A549 (cell line): ENCODE data around the gene PLAC8. TPM values are rescaled to one million over a fixed set of nuclear protein-coding genes. Genes with fewer than 3 reads are reported as not detected.

Source experiments
- ATAC-seq, 2 experiments: fragments of 200-7000 bp in 1 of 2; fragments of >200 bp in 1 of 2; cut with Nextera tagmentation in 1 of 2; cut with Tn5 transposase in 1 of 2; 3 replicates each; pipeline versions ENCODE4 v1.8.0 to v1.9.1; 2018 to 2020; ENCODE audit warnings: mild to moderate bottlenecking in 1 of 2, moderate library complexity in 1 of 2
- CTCF ChIA-PET: fragments of 300-600 bp; sonication (Branson Sonifier 250); formaldehyde crosslinking; extraction: SDS; loops from one replicate; lab custom pipeline; 2021; ENCODE audit warnings: antibody characterized with exemption, inconsistent platforms; lab: Yijun Ruan, JAX
- POLR2A ChIA-PET: fragments of 350-600 bp; formaldehyde crosslinking; extraction: SDS; loops from one replicate; lab custom pipeline; 2021; ENCODE audit warnings: antibody characterized with exemption, inconsistent platforms; lab: Yijun Ruan, JAX
- DNase-seq, 2 experiments: peaks; one replicate each; pipeline versions ENCODE4 v3.0.0 to v3.0.0-alpha.2; 2011 to 2016; ENCODE audit warnings: low read depth in 1 of 2, low spot score in 1 of 2
- FAIRE-seq: peaks from 2 replicates; lab custom pipeline; 2011; peaks lifted over from hg19 to GRCh38; lab: Jason Lieb, UNC
- H3K27ac ChIP-seq, 2 experiments: fragments of >200 bp; sonication (Bioruptor Twin); formaldehyde crosslinking; 3 replicates each; pipeline ENCODE4 v1.5.1; 2016 to 2017
- H3K4me1 ChIP-seq: fragments of >200 bp; sonication (Bioruptor Twin); formaldehyde crosslinking; 3 replicates; pipeline ENCODE4 v1.6.1; 2016
- H3K4me2 ChIP-seq: fragments of >200 bp; sonication (Bioruptor Twin); formaldehyde crosslinking; 3 replicates; pipeline ENCODE4 v1.6.1; 2016
- H3K4me3 ChIP-seq: fragments of >200 bp; sonication (Bioruptor Twin); formaldehyde crosslinking; 3 replicates; pipeline ENCODE4 v1.5.1; 2016
- H3K9me3 ChIP-seq: fragments of >200 bp; sonication (Bioruptor Twin); formaldehyde crosslinking; 3 replicates; pipeline ENCODE4 v1.6.1; 2016
- CBX2 ChIP-seq: fragments of 200-600 bp; sonication (generic); IDR thresholded peaks from 2 replicates; pipeline ENCODE4 v1.6.1; 2016; ENCODE audit warnings: low read depth, mild to moderate bottlenecking, borderline replicate concordance
- CEBPB ChIP-seq, 2 experiments: fragments of >200 bp in 1 of 2; sonication (Bioruptor Twin) in 1 of 2; formaldehyde crosslinking in 1 of 2; IDR thresholded peaks; 2 replicates each; pipeline ENCODE4 v1.6.1; 2012 to 2016
- CHD4 ChIP-seq: fragments of 200-600 bp; sonication (generic); IDR thresholded peaks from 2 replicates; pipeline ENCODE4 v1.6.1; 2016; ENCODE audit warnings: antibody characterized with exemption, mild to moderate bottlenecking, borderline replicate concordance
- EHF ChIP-seq: fragments of 250-450 bp; sonication (Bioruptor Pico); IDR thresholded peaks from 2 replicates; pipeline ENCODE4 v1.5.0; 2020; ENCODE audit warnings: mild to moderate bottlenecking
- ESRRA ChIP-seq: fragments of 150-350 bp; IDR thresholded peaks from 2 replicates; pipeline ENCODE4 v1.6.1; 2014; ENCODE audit warnings: mild to moderate bottlenecking, low read length, borderline replicate concordance
- FOSB ChIP-seq: fragments of 250-450 bp; sonication (Bioruptor Pico); IDR thresholded peaks from 2 replicates; pipeline ENCODE4 v1.5.0; 2020; ENCODE audit warnings: mild to moderate bottlenecking, moderate library complexity
- FOSL2 ChIP-seq, 2 experiments: fragments of 450-650 bp in 1 of 2; fragments of >200 bp in 1 of 2; sonication (Bioruptor Twin) in 1 of 2; formaldehyde crosslinking; IDR thresholded peaks; 2 replicates each; pipeline versions ENCODE4 v1.5.0 to v1.6.1; 2016 to 2020; ENCODE audit warnings: mild to moderate bottlenecking in 1 of 2, moderate library complexity in 1 of 2
- FOXS1 ChIP-seq: fragments of 250-450 bp; sonication (Bioruptor Pico); IDR thresholded peaks from 2 replicates; pipeline ENCODE4 v1.5.0; 2020; ENCODE audit warnings: mild to moderate bottlenecking, moderate library complexity
- HDAC2 ChIP-seq: fragments of 200-600 bp; sonication (generic); IDR thresholded peaks from 2 replicates; pipeline ENCODE4 v1.6.1; 2016
- JUN ChIP-seq, 2 experiments: fragments of >200 bp; sonication (Bioruptor Twin); formaldehyde crosslinking; IDR thresholded peaks; 2 replicates in 1 of 2; 3 replicates in 1 of 2; pipeline ENCODE4 v1.6.1; 2016 to 2017
- JUNB ChIP-seq: fragments of >200 bp; sonication (Bioruptor Twin); formaldehyde crosslinking; IDR thresholded peaks from 2 replicates; pipeline ENCODE4 v1.6.1; 2016
- KDM1A ChIP-seq: fragments of 200-600 bp; sonication (generic); IDR thresholded peaks from 2 replicates; pipeline ENCODE4 v1.6.1; 2016; ENCODE audit warnings: low read depth, mild to moderate bottlenecking
- KDM5A ChIP-seq: fragments of 200-600 bp; sonication (generic); IDR thresholded peaks from 2 replicates; pipeline ENCODE4 v1.6.1; 2016; ENCODE audit warnings: antibody characterized with exemption, mild to moderate bottlenecking
- MAZ ChIP-seq: fragments of 150-350 bp; IDR thresholded peaks from 2 replicates; pipeline ENCODE4 v1.6.1; 2014; ENCODE audit warnings: antibody characterized with exemption, low read depth, low read length, borderline replicate concordance
- NFE2L2 ChIP-seq: fragments of 150-350 bp; conservative IDR thresholded peaks from 2 replicates; pipeline ENCODE4 v1.6.1; 2014; ENCODE audit warnings: low read length
- NPAS2 ChIP-seq: fragments of 250-450 bp; sonication (Bioruptor Pico); IDR thresholded peaks from 2 replicates; pipeline ENCODE4 v1.8.0; 2022; ENCODE audit warnings: mild to moderate bottlenecking, moderate library complexity, borderline replicate concordance
- NR3C1 ChIP-seq: fragments of >200 bp; sonication (Bioruptor Twin); formaldehyde crosslinking; IDR thresholded peaks from 3 replicates; pipeline ENCODE4 v1.6.1; 2017
- POLR2A ChIP-seq: IDR thresholded peaks from 2 replicates; pipeline ENCODE4 v1.6.1; 2012; ENCODE audit warnings: mild to moderate bottlenecking, low read length
- RAD21 ChIP-seq, 2 experiments: fragments of >200 bp in 1 of 2; sonication (Bioruptor Twin) in 1 of 2; formaldehyde crosslinking in 1 of 2; IDR thresholded peaks in 1 of 2; conservative IDR thresholded peaks in 1 of 2; 2 replicates in 1 of 2; 3 replicates in 1 of 2; pipeline ENCODE4 v1.6.1; 2012 to 2018; ENCODE audit warnings: inconsistent platforms in 1 of 2
- REST ChIP-seq: fragments of 200-600 bp; sonication (generic); IDR thresholded peaks from 2 replicates; pipeline ENCODE4 v1.6.1; 2016; ENCODE audit warnings: antibody characterized with exemption, mild to moderate bottlenecking, moderate library complexity
- TFCP2L1 ChIP-seq: fragments of 250-450 bp; sonication (Bioruptor Pico); IDR thresholded peaks from 2 replicates; pipeline ENCODE4 v1.5.0; 2021; ENCODE audit warnings: mild to moderate bottlenecking
- ZC3H11A ChIP-seq: fragments of 450-650 bp; IDR thresholded peaks from 2 replicates; pipeline ENCODE4 v1.6.1; 2014; ENCODE audit warnings: antibody characterized with exemption, mild to moderate bottlenecking
- ZFP36 ChIP-seq: fragments of 450-650 bp; IDR thresholded peaks from 2 replicates; pipeline ENCODE4 v1.6.1; 2014; ENCODE audit warnings: borderline replicate concordance; ENCODE audit not compliant: partially characterized antibody
- ZSCAN20 ChIP-seq: fragments of 250-450 bp; sonication (Bioruptor Pico); IDR thresholded peaks from 2 replicates; pipeline ENCODE4 v1.8.0; 2022; ENCODE audit warnings: mild to moderate bottlenecking, moderate library complexity
- WGBS: methylation state at CpG from one replicate; pipeline ENCODE4 v1.1.6; 2017; ENCODE audit errors: missing lambda C conversion rate; 5-methylcytosine and 5-hydroxymethylcytosine counted together
- polyA plus RNA-seq, 4 experiments: library from polyadenylated mRNA; depleted of rRNA in 3 of 4; stranded (reverse); fragments of >200 nt; fragmentation: RNase III in 1 of 4; extraction: RNeasy Plus Mini Kit Qiagen cat#74134 plus additional on column Dnase treatment in 1 of 4; gene quantifications; 2 replicates in 3 of 4; 3 replicates in 1 of 4; pipeline ENCODE4 v1.2.3, GENCODE V29; 2011 to 2017
- TF ChIP-seq, protein P1 (sequence below): IDR thresholded peaks from 2 replicates; pipeline ENCODE4 v1.6.1; 2012; ENCODE audit warnings: low read depth, borderline replicate concordance

Gene PLAC8
- polyA plus RNA-seq, 2 of the 4 experiments (the other 2 are of a cell fraction) = 1.6 to 8.0 TPM

- TF ChIP-seq REST (no peak), ZFP36 (no peak), NFE2L2 (no peak), JUN (IDR thresholded peaks at IDR 0.05) (no peak), FOSL2 (IDR thresholded peaks at IDR 0.05) (no peak), FOSL2 (CRISPR knock-in tag; IDR thresholded peaks at IDR 0.05) (no peak), NPAS2 (no peak), TFCP2L1 (no peak), KDM5A (no peak), EHF (no peak), KDM1A (no peak)
- TF ChIP-seq, protein P1, sequence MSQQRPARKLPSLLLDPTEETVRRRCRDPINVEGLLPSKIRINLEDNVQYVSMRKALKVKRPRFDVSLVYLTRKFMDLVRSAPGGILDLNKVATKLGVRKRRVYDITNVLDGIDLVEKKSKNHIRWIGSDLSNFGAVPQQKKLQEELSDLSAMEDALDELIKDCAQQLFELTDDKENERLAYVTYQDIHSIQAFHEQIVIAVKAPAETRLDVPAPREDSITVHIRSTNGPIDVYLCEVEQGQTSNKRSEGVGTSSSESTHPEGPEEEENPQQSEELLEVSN = no peak
Observed at GRCh38 chr4:83124111-83124780, 9.7 kb upstream of the PLAC8 start (continued).

GRCh38 chr4:83121246-83121645, 6.7 kb upstream of the PLAC8 start:
- Histone ChIP-seq H3K9me3 (peaks cover 6% of the 10 kb centered on the region; the same call in 2 of the 3 replicates), H3K4me3 (no peak overlapping the region), H3K4me1 (no peaks in the 10 kb centered on the region), H3K4me2 (no peak overlapping the region), H3K27ac (no peak overlapping the region)
- POLR2A ChIA-PET = no interaction called here
- TF ChIP-seq MAZ = no peak
- no peak for TF ChIP-seq ZSCAN20
- no peak for TF ChIP-seq FOXS1
- no peak for TF ChIP-seq NPAS2
- TF ChIP-seq FOSB (CRISPR knock-in tag) = no peak
- no peak for TF ChIP-seq NFE2L2
- no peak for TF ChIP-seq ESRRA
- TF ChIP-seq CEBPB (IDR thresholded peaks at IDR 0.05) = no peak
- TF ChIP-seq JUN (IDR thresholded peaks at IDR 0.05) = no peak
- TF ChIP-seq NR3C1 = no peak
- no peak for TF ChIP-seq RAD21 (conservative IDR thresholded peaks at IDR 0.05 in 1 of 2, IDR thresholded peaks at IDR 0.05 in 1 of 2)
- TF ChIP-seq HDAC2 = no peak
- TF ChIP-seq CBX2 = no peak
- no peak for TF ChIP-seq ZC3H11A
- TF ChIP-seq CHD4 = no peak
- TF ChIP-seq POLR2A = no peak
- no peak for TF ChIP-seq JUNB
- CTCF ChIA-PET = no interaction called here
- DNase-seq (no peak), FAIRE-seq (no peak), ATAC-seq (no peak)
- WGBS = 37% methylated on average over 5 of the region's 5 CpGs
